ENCODE measurements around the gene TRAF3IP3. TPM values are rescaled to one million over a fixed set of nuclear protein-coding genes. Genes with fewer than 3 reads are reported as not detected.

Gene TRAF3IP3, protein sequence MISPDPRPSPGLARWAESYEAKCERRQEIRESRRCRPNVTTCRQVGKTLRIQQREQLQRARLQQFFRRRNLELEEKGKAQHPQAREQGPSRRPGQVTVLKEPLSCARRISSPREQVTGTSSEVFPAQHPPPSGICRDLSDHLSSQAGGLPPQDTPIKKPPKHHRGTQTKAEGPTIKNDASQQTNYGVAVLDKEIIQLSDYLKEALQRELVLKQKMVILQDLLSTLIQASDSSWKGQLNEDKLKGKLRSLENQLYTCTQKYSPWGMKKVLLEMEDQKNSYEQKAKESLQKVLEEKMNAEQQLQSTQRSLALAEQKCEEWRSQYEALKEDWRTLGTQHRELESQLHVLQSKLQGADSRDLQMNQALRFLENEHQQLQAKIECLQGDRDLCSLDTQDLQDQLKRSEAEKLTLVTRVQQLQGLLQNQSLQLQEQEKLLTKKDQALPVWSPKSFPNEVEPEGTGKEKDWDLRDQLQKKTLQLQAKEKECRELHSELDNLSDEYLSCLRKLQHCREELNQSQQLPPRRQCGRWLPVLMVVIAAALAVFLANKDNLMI
- total RNA-seq = 0.14 TPM in 1 of 2 replicates, not detected in the other

DNA sequence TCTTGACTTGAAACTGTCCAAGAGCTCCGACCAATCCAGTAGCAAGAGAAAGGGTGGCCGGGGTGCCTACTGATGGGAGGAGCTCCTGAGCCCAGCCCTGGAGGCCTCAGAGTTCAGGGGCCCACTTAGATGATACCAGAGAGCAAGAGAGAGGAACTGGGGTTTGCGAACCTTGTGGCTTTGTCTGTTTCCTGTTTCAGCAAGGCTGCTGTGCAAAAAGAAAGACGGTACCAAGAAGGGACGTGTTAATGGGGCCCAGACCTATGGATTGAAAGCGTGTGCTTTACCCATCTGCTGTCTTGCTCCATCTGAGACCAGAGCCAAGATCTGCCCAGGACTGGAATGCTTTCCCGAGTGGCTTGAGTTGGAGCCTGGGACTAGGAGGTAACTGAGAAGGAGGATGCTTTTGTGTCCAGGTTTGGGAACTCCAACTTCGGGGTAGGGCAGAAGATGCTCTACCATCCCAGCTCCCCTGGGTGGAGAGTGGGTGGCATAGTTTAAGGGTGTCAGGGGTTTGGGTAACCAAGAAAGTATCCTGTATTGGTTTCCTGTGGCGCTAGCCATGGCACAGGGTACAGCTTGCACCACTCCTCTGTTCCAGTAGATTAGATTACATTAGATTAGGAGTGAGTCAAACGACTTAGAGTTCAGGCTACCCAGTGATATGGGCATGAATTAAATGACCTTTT, at the start of gene TRAF3IP3:
TSS of gene TRAF3IP3 (plus strand) at position 128 of the 689 bp plus-strand sequence. CDS start 3,987 bp downstream, outside the sequence.

DNA sequence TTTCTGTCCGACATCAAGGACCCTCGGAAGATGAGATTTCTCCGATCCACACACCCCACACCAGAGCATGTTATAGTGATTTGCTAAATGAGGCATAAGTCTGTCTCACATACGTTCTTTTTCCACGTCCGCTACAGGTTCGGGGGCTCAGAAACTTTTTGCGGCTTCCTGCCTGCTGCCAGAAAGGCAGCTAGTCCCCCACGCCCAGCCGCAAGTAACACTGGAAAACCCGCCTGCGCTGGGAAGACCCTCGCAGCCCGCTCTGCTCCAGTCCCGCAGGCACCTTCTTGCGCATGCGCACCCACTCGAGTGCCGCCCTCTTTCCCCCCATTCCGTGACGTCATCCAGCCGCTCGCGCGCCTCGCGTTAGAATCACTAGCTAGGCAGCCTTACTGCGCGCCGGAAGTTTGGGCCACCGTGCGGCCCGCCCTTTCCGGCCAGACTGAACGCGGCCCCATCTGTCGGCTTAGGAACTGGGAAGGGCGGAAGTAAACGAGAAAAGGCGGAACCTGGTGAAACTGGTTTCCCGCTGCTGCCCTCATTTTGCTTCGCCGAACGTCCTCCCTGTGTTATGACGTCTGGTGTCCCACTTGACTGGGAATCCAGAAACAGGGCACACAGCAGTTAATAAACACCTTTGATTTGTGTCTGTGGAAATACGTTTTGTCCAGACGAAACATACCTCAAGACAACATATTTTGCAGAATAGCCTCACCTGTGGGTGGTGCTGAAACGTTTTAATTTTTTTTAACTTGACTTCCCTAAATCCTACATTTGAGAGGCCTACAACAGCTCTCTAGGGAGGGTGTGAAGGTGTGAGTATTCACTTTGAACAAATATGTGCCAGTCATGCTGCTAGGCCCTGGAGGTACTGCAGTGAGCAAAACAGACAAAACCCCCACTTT, 28.7 kb downstream of the TRAF3IP3 start, which contains the start of gene C1orf74:
TSS of gene C1orf74 (minus strand) at position 295 of the 905 bp plus-strand sequence. CDS start 925 bp downstream, outside the sequence.

DNA sequence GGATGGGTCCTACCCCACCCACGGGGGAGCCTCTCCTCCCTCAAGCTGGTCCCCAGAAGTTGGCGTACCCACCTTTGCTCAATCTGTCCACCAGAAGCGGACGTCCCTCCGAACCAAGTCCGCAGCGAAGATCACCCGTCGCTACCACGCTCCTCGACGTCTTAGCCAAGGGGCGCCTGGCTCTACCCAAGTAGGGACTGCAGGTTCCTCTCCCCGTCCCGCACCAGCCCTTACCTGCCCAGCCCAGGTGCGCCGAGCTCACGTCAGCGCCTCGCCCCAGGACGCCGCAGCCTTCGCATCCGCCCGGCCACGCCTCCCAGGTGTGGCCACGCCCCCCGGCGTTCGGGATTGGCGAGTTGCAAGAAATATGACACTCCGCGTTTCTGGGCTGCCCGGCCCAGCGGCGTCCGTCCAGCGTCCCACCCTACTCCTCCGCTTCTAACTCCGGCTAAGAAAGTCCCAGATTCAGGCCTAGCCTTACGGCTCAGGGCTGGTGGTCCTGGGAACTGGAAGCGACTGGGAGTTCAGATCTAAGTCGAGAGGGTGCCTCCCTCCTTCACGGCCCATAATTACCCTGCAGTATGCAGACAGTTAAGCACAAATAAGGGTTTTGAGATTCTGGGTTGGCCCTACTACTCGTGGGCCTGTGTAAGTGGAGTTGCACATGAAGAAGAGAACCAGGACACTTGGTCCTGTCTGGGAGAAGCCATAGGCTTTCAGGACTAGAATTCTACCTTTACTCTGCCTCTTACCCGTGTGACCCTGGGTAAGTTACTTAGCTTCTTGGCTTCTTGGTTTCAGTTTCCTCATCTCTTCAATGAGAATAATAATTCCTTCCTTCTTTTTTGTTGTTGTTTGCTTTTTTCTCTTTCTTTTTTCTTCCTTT, 50.3 kb downstream of the TRAF3IP3 start, which contains the start of gene IRF6:
TSS of gene IRF6 (minus strand) at position 268 of the 886 bp plus-strand sequence. CDS start 4,729 bp downstream, outside the sequence.

DNA sequence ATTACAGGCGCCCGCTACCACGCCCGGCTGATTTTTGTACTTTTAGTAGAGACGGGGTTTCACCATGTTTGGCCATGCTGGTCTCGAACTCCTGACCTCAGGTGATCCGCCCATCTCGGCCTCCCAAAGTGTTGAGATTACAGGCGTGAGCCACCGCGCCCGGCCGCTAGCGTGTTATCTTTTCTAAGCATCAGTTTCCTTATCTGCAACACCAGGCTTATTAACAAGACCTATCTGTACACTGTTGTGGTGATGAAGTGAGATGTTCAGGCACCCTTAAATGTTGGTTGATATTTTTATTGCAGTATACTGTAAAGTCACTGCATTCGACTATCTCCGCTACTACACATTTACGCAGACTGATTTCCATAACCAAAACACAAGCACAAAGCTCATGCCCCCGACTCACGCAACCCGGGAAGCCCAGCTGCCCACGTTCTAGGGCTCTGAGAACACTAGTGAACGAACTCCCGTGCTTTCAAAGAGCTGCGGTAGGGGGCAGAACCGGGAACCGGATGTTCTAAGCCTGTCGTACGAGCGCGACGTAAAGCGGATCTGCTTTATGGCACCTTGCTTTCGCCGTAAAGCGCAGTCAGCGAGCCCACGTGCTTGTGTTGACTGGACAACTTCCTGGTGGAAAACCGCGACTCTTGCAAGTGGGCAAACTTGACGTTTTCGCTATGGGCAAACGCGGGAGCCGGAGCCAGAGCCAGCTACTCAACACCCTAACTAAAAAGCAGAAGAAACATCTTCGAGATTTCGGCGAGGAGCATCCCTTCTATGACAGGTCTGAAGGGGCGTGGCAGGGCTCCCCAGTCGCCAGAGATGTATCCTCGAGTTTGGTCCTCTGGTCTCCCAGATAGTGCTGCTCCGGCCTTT, 71.8 kb downstream of the TRAF3IP3 start, which contains the start of gene UTP25:
TSS of gene UTP25 (plus strand) at position 589 of the 879 bp plus-strand sequence. CDS start at position 681, 92 bp downstream.

Other genes with a start within 250 kb of the TRAF3IP3 start
- gene CAMK1G, start 172.3 kb upstream of the TRAF3IP3 start, total RNA-seq = 0.66 and 10.6 TPM in 2 replicates
- gene LAMB3, start 103.6 kb upstream of the TRAF3IP3 start, total RNA-seq = 4.6 and 28.9 TPM in 2 replicates
- 53.2 and 78.7 TPM in 2 replicates for gene G0S2, start 80.6 kb upstream of the TRAF3IP3 start, total RNA-seq
- 11.6 and 18.6 TPM in 2 replicates for gene HSD11B1, start 51.2 kb upstream of the TRAF3IP3 start, total RNA-seq
- gene C1orf74, start 28.5 kb downstream of the TRAF3IP3 start, total RNA-seq = 1.8 and 4.4 TPM in 2 replicates
- gene IRF6, start 50.1 kb downstream of the TRAF3IP3 start, total RNA-seq = under 0.01 and 0.14 TPM in 2 replicates
- 11.4 and 20.6 TPM in 2 replicates for gene UTP25, start 71.9 kb downstream of the TRAF3IP3 start, total RNA-seq
- 1.8 and 2.6 TPM in 2 replicates for gene SYT14, start 182.2 kb downstream of the TRAF3IP3 start, total RNA-seq